ENCODE measurements around the gene LINGO4.
A peak's percentile ranks its signal among the peaks of the same experiment; 100 is the strongest.

Gene LINGO4

DNA sequence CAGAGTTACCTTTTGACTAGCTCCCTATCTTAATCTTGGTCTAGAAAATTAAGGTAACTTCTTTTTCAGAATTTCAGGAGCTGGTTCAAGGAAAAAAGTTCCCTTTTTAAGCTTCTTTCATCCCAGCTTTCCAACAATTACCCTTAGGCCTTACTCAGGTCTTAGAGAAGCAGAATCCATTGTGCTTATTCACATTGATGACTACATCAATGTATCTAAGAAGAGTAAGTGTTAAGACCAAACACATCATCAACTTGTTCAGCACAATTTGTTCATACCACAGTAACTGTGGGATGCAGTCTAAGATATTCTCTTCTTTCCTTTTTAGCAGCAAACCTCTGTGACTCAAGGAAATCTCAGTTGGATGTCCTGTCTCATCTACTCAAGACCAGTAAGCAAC is 46.0 kb downstream of the LINGO4 start:
- no peak for ATAC-seq
- no peak for TF ChIP-seq ESRRG (CRISPR knock-in tag; IDR thresholded peaks at IDR 0.05)

DNA sequence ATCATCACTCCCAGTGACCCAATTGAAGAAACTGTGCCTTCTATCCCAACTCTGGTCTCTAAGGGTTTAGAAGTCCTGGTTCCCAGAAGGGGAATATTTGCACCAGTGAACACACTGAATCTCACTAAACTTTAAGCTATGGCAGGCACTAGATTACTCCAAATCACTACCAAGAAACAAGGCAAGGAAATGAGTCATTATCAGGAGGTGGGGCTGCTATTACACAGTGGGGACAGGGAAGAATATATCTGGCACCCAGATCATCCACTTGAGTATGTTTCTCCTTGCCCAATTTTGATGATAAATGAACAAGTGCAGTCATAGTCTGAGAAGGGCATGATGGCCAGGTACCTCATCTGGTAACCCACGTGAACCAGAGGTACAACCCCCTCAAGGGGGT is 48.9 kb downstream of the LINGO4 start:
- ATAC-seq, result peak; percentile 79
- TF ChIP-seq, protein P1, sequence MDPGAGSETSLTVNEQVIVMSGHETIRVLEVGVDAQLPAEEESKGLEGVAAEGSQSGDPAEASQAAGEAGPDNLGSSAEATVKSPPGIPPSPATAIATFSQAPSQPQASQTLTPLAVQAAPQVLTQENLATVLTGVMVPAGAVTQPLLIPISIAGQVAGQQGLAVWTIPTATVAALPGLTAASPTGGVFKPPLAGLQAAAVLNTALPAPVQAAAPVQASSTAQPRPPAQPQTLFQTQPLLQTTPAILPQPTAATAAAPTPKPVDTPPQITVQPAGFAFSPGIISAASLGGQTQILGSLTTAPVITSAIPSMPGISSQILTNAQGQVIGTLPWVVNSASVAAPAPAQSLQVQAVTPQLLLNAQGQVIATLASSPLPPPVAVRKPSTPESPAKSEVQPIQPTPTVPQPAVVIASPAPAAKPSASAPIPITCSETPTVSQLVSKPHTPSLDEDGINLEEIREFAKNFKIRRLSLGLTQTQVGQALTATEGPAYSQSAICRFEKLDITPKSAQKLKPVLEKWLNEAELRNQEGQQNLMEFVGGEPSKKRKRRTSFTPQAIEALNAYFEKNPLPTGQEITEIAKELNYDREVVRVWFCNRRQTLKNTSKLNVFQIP (CRISPR knock-in tag; IDR thresholded peaks at IDR 0.05; ENCODE audit: borderline replicate concordance, low read depth), result no peak
- TF ChIP-seq ZNF8 (CRISPR knock-in tag; IDR thresholded peaks at IDR 0.05) (no peak), BACH2 (CRISPR knock-in tag; IDR thresholded peaks at IDR 0.05; ENCODE audit: borderline replicate concordance) (no peak), ZFP3 (CRISPR knock-in tag; IDR thresholded peaks at IDR 0.05) (no peak), OSR1 (CRISPR knock-in tag; IDR thresholded peaks at IDR 0.05) (no peak), ESRRG (CRISPR knock-in tag; IDR thresholded peaks at IDR 0.05) (no peak), GLIS3 (CRISPR knock-in tag; IDR thresholded peaks at IDR 0.05) (no peak), PPARA (CRISPR knock-in tag; IDR thresholded peaks at IDR 0.05; ENCODE audit: borderline replicate concordance) (no peak), ZC3H10 (CRISPR knock-in tag; IDR thresholded peaks at IDR 0.05) (no peak), ISL1 (CRISPR knock-in tag; IDR thresholded peaks at IDR 0.05) (no peak), RARB (CRISPR knock-in tag; IDR thresholded peaks at IDR 0.05) (no peak), ZNF70 (CRISPR knock-in tag; IDR thresholded peaks at IDR 0.05) (no peak), ARNTL (CRISPR knock-in tag; IDR thresholded peaks at IDR 0.05; ENCODE audit: borderline replicate concordance, low read depth) (no peak), CSDC2 (CRISPR knock-in tag; IDR thresholded peaks at IDR 0.05) (no peak)
- TF ChIP-seq, protein P2, sequence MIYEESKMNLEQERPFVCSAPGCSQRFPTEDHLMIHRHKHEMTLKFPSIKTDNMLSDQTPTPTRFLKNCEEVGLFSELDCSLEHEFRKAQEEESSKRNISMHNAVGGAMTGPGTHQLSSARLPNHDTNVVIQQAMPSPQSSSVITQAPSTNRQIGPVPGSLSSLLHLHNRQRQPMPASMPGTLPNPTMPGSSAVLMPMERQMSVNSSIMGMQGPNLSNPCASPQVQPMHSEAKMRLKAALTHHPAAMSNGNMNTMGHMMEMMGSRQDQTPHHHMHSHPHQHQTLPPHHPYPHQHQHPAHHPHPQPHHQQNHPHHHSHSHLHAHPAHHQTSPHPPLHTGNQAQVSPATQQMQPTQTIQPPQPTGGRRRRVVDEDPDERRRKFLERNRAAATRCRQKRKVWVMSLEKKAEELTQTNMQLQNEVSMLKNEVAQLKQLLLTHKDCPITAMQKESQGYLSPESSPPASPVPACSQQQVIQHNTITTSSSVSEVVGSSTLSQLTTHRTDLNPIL (CRISPR knock-in tag; IDR thresholded peaks at IDR 0.05; ENCODE audit: low read depth), result no peak
- TF ChIP-seq, protein P3, sequence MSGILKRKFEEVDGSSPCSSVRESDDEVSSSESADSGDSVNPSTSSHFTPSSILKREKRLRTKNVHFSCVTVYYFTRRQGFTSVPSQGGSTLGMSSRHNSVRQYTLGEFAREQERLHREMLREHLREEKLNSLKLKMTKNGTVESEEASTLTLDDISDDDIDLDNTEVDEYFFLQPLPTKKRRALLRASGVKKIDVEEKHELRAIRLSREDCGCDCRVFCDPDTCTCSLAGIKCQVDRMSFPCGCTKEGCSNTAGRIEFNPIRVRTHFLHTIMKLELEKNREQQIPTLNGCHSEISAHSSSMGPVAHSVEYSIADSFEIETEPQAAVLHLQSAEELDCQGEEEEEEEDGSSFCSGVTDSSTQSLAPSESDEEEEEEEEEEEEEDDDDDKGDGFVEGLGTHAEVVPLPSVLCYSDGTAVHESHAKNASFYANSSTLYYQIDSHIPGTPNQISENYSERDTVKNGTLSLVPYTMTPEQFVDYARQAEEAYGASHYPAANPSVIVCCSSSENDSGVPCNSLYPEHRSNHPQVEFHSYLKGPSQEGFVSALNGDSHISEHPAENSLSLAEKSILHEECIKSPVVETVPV (CRISPR knock-in tag; IDR thresholded peaks at IDR 0.05), result no peak
